ENCODE data around the gene MADCAM1. TPM values are rescaled to one million over a fixed set of nuclear protein-coding genes. Genes with fewer than 3 reads are reported as not detected.

MADCAM1 gene
- total and polyA plus RNA-seq, 2 of the 8 experiments (the other 6 are each of a cell fraction or from before 2014, with no cell fraction given) = 2.3 to 3.0 TPM

DNA sequence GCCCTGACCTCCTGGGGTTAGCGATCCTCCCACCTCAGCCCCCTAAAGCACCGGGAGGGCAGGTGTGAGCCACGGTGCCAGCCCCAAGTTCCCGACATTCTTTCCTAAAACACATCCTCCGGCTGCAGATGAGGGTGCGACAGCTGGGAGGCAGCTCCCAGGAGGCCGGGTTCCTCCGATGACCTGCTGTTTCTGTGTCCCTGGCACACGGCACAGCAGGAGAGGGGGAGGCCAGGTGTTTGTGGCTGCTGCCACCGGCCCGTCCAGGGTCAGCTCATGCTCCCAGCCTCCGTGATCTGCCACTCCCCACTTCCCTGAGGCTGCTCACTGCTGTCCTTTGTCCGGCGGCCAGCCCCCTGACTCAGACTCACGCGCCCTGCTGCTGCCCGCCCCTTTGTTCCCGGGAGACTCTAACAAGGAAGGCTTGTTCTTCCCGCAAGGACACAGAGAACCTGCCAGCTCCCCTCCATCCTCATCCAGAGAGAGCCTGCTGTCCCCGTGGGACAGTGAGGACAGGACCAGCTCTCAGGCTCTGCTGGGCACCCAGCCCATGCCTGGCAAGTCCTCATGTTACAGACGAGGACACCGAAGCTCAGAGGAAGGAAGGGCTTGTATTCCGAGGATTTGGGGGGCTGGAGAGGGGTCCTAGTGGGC is 10.6 kb upstream of the MADCAM1 start (continued):
- TF ChIP-seq NANOG (IDR thresholded peaks at IDR 0.05; ENCODE audit: insufficient read depth, low read depth, low read length, poor library complexity, severe bottlenecking) (no peak), GTF2F1 (IDR thresholded peaks at IDR 0.05; ENCODE audit: borderline replicate concordance, low read depth, low read length) (no peak), TCF12 (IDR thresholded peaks at IDR 0.05; ENCODE audit: low read depth, low read length) (no peak), RBBP5 (IDR thresholded peaks at IDR 0.05; ENCODE audit: borderline replicate concordance, low read depth, low read length) (no peak), BACH1 (IDR thresholded peaks at IDR 0.05; ENCODE audit: low read length) (no peak), RNF2 (IDR thresholded peaks at IDR 0.05; ENCODE audit: borderline replicate concordance, low read depth, low read length, missing control alignments, poor library complexity, severe bottlenecking) (no peak), CHD2 (IDR thresholded peaks at IDR 0.05; ENCODE audit: low read length) (no peak), NRF1 (IDR thresholded peaks at IDR 0.05; ENCODE audit: low read depth, low read length) (no peak), CBX8 (IDR thresholded peaks at IDR 0.05; ENCODE audit: borderline replicate concordance, low read depth, low read length) (no peak), BCL11A (IDR thresholded peaks at IDR 0.05; ENCODE audit: low read depth in 2 of 2, low read length in 2 of 2) (no peak)
- TF ChIP-seq, protein P1, sequence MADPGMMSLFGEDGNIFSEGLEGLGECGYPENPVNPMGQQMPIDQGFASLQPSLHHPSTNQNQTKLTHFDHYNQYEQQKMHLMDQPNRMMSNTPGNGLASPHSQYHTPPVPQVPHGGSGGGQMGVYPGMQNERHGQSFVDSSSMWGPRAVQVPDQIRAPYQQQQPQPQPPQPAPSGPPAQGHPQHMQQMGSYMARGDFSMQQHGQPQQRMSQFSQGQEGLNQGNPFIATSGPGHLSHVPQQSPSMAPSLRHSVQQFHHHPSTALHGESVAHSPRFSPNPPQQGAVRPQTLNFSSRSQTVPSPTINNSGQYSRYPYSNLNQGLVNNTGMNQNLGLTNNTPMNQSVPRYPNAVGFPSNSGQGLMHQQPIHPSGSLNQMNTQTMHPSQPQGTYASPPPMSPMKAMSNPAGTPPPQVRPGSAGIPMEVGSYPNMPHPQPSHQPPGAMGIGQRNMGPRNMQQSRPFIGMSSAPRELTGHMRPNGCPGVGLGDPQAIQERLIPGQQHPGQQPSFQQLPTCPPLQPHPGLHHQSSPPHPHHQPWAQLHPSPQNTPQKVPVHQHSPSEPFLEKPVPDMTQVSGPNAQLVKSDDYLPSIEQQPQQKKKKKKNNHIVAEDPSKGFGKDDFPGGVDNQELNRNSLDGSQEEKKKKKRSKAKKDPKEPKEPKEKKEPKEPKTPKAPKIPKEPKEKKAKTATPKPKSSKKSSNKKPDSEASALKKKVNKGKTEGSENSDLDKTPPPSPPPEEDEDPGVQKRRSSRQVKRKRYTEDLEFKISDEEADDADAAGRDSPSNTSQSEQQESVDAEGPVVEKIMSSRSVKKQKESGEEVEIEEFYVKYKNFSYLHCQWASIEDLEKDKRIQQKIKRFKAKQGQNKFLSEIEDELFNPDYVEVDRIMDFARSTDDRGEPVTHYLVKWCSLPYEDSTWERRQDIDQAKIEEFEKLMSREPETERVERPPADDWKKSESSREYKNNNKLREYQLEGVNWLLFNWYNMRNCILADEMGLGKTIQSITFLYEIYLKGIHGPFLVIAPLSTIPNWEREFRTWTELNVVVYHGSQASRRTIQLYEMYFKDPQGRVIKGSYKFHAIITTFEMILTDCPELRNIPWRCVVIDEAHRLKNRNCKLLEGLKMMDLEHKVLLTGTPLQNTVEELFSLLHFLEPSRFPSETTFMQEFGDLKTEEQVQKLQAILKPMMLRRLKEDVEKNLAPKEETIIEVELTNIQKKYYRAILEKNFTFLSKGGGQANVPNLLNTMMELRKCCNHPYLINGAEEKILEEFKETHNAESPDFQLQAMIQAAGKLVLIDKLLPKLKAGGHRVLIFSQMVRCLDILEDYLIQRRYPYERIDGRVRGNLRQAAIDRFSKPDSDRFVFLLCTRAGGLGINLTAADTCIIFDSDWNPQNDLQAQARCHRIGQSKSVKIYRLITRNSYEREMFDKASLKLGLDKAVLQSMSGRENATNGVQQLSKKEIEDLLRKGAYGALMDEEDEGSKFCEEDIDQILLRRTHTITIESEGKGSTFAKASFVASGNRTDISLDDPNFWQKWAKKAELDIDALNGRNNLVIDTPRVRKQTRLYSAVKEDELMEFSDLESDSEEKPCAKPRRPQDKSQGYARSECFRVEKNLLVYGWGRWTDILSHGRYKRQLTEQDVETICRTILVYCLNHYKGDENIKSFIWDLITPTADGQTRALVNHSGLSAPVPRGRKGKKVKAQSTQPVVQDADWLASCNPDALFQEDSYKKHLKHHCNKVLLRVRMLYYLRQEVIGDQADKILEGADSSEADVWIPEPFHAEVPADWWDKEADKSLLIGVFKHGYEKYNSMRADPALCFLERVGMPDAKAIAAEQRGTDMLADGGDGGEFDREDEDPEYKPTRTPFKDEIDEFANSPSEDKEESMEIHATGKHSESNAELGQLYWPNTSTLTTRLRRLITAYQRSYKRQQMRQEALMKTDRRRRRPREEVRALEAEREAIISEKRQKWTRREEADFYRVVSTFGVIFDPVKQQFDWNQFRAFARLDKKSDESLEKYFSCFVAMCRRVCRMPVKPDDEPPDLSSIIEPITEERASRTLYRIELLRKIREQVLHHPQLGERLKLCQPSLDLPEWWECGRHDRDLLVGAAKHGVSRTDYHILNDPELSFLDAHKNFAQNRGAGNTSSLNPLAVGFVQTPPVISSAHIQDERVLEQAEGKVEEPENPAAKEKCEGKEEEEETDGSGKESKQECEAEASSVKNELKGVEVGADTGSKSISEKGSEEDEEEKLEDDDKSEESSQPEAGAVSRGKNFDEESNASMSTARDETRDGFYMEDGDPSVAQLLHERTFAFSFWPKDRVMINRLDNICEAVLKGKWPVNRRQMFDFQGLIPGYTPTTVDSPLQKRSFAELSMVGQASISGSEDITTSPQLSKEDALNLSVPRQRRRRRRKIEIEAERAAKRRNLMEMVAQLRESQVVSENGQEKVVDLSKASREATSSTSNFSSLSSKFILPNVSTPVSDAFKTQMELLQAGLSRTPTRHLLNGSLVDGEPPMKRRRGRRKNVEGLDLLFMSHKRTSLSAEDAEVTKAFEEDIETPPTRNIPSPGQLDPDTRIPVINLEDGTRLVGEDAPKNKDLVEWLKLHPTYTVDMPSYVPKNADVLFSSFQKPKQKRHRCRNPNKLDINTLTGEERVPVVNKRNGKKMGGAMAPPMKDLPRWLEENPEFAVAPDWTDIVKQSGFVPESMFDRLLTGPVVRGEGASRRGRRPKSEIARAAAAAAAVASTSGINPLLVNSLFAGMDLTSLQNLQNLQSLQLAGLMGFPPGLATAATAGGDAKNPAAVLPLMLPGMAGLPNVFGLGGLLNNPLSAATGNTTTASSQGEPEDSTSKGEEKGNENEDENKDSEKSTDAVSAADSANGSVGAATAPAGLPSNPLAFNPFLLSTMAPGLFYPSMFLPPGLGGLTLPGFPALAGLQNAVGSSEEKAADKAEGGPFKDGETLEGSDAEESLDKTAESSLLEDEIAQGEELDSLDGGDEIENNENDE (IDR thresholded peaks at IDR 0.05; ENCODE audit: insufficient replicate concordance, low read length) = no peak
